BLaER1 (cell line): Measurements from ENCODE around the gene MEIS3.

Experiments
- H3K27ac ChIP-seq: shearing (Covaris generic); formaldehyde crosslinking; 2 replicates; pipeline ENCODE4 v1.8.1; 2022
- H3K27me3 ChIP-seq: shearing (Covaris generic); formaldehyde crosslinking; 2 replicates; pipeline ENCODE4 v1.8.1; 2022
- H3K36me3 ChIP-seq: shearing (Covaris generic); formaldehyde crosslinking; 2 replicates; pipeline ENCODE4 v1.8.1; 2022
- H3K4me1 ChIP-seq: shearing (Covaris generic); formaldehyde crosslinking; 2 replicates; pipeline ENCODE4 v1.8.1; 2022
- H3K4me2 ChIP-seq: shearing (Covaris generic); formaldehyde crosslinking; 2 replicates; pipeline ENCODE4 v1.8.1; 2022
- H3K4me3 ChIP-seq: shearing (Covaris generic); formaldehyde crosslinking; 2 replicates; pipeline ENCODE4 v1.8.1; 2022
- H3K9ac ChIP-seq: shearing (Covaris generic); formaldehyde crosslinking; 2 replicates; pipeline ENCODE4 v1.8.1; 2022
- H3K9me3 ChIP-seq: shearing (Covaris generic); formaldehyde crosslinking; 2 replicates; pipeline ENCODE4 v1.8.1; 2022
- H4K20me1 ChIP-seq: shearing (Covaris generic); formaldehyde crosslinking; 2 replicates; pipeline ENCODE4 v1.8.1; 2022
- Cebpa-rat ChIP-seq: shearing (Covaris generic); IDR thresholded peaks from 2 replicates; pipeline ENCODE4 v1.8.1; 2022

Gene MEIS3

GRCh38 chr19:47377801-47378200, 41.5 kb downstream of the MEIS3 start:
- Histone ChIP-seq H3K27me3 (no peaks in the 10 kb centered on the region), H3K9ac (no peak overlapping the region), H3K9me3 (no peaks in the 10 kb centered on the region), H3K4me3 (no peak overlapping the region), H3K36me3 (peaks cover 97% of the 10 kb centered on the region), H3K27ac (no peak overlapping the region), H3K4me2 (no peak overlapping the region), H4K20me1 (peaks cover 82% of the 10 kb centered on the region), H3K4me1 (peaks cover 27% of the 10 kb centered on the region)
- TF ChIP-seq Cebpa-rat, result no peak

- peaks cover 100% of the 10 kb centered on the region for H3K36me3 ChIP-seq
- peaks cover 77% of the 10 kb centered on the region for H4K20me1 ChIP-seq
- no peak overlapping the region for H3K27ac ChIP-seq
- H3K4me3 ChIP-seq, result no peak overlapping the region
- H3K4me2 ChIP-seq, result no peak overlapping the region
- no peaks in the 10 kb centered on the region for H3K27me3 ChIP-seq
- no peak overlapping the region for H3K9ac ChIP-seq
- no peak for TF ChIP-seq Cebpa-rat
- H3K9me3 ChIP-seq, result no peaks in the 10 kb centered on the region
- peaks cover 27% of the 10 kb centered on the region for H3K4me1 ChIP-seq
Measured at GRCh38 chr19:47377208-47377701, 42.1 kb downstream of the MEIS3 start.

DNA sequence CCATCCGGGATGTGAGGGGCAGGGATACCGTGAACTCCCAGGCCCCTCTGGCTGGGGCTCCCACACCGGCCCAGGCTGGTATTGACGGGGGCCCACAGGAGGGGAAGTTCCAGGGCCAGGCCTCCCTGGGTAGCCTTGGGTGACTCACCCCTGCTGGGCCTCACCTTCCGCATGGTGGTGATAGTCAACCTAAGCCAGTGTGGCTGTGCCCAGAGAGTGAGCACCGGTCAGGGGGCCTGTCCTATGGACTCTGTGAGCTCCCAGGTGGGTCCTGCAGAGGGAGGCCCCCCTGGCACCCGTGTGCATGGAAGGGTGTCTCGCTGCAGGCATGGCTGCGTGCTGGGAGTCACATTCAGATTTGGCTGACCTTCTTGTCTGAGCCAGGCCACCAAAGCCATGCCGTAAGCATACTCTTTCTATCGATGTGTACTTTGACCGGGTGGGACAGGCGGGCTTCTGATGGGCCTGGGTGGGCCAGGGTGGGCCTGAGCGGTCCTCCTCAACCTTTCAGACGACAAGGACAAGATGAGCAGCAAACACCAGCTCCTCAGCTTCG, 42.7 kb downstream of the MEIS3 start:
- H3K4me3 ChIP-seq, result no peak overlapping the region
- peaks cover 100% of the 10 kb centered on the region for H3K36me3 ChIP-seq
- no peaks in the 10 kb centered on the region for H3K9me3 ChIP-seq
- peaks cover 21% of the 10 kb centered on the region for H3K4me1 ChIP-seq
- H3K27me3 ChIP-seq, result no peaks in the 10 kb centered on the region
- no peak overlapping the region for H3K27ac ChIP-seq
- H3K4me2 ChIP-seq, result no peak overlapping the region
- no peak overlapping the region for H3K9ac ChIP-seq
- no peak for TF ChIP-seq Cebpa-rat
- peaks cover 71% of the 10 kb centered on the region for H4K20me1 ChIP-seq

DNA sequence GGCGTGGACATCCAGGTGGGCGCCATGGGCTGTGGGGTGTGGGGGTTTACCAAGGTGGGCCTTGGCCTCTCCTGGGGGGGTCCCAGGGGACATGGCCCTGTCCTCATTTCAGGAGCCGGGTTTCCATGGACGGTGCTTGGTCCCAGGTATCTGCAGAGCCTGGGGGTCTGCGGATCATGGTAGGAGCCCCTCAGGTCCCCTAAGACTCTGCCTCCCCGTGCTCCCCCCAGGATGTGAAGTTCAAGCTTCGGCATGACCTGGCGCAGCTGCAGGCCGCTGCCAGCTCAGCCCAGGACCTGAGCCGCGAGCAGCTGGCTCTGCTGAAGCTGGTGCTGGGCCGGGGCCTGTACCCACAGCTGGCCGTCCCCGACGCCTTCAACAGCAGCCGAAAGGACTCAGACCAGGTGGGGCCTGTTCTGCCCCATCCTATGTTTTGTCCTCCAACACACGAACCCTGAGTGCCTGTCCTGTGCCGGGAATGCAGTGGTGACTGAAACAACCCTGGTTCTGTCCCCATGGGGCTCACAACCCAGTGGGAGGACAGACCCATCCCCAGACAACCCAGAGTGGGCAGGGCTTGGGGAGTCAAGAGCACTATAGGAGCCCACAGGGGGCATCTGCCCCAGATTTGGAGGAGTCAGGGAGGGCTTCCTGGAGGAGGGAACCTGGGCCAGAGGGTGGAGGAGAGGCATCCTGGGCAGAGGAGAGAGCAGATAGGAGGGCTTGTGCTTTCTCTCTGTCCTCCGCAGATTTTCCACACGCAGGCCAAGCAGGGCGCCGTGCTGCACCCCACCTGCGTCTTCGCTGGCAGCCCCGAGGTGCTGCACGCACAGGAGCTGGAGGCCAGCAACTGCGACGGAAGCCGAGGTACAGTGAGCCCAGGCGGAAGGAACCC, 43.4 kb downstream of the MEIS3 start:
- H3K27me3 ChIP-seq, result no peaks in the 10 kb centered on the region
- no peak for TF ChIP-seq Cebpa-rat
- no peak overlapping the region for H3K9ac ChIP-seq
- H3K4me1 ChIP-seq, result peaks cover 14% of the 10 kb centered on the region
- peaks cover 68% of the 10 kb centered on the region for H4K20me1 ChIP-seq
- no peak overlapping the region for H3K27ac ChIP-seq
- peaks cover 100% of the 10 kb centered on the region for H3K36me3 ChIP-seq
- H3K4me3 ChIP-seq, result no peak overlapping the region
- H3K9me3 ChIP-seq, result no peaks in the 10 kb centered on the region
- H3K4me2 ChIP-seq, result no peak overlapping the region

GRCh38 chr19:47374876-47375693, 44.2 kb downstream of the MEIS3 start:
- Histone ChIP-seq H3K4me3 (no peak overlapping the region), H4K20me1 (peaks cover 69% of the 10 kb centered on the region), H3K9me3 (no peaks in the 10 kb centered on the region), H3K27ac (no peak overlapping the region), H3K36me3 (peaks cover 100% of the 10 kb centered on the region), H3K4me1 (0 out of 2 replicates have a peak, but pooled peaks cover 5% of the 10 kb centered on the region), H3K4me2 (no peak overlapping the region), H3K9ac (no peak overlapping the region), H3K27me3 (no peaks in the 10 kb centered on the region)
- TF ChIP-seq Cebpa-rat, result no peak

DNA sequence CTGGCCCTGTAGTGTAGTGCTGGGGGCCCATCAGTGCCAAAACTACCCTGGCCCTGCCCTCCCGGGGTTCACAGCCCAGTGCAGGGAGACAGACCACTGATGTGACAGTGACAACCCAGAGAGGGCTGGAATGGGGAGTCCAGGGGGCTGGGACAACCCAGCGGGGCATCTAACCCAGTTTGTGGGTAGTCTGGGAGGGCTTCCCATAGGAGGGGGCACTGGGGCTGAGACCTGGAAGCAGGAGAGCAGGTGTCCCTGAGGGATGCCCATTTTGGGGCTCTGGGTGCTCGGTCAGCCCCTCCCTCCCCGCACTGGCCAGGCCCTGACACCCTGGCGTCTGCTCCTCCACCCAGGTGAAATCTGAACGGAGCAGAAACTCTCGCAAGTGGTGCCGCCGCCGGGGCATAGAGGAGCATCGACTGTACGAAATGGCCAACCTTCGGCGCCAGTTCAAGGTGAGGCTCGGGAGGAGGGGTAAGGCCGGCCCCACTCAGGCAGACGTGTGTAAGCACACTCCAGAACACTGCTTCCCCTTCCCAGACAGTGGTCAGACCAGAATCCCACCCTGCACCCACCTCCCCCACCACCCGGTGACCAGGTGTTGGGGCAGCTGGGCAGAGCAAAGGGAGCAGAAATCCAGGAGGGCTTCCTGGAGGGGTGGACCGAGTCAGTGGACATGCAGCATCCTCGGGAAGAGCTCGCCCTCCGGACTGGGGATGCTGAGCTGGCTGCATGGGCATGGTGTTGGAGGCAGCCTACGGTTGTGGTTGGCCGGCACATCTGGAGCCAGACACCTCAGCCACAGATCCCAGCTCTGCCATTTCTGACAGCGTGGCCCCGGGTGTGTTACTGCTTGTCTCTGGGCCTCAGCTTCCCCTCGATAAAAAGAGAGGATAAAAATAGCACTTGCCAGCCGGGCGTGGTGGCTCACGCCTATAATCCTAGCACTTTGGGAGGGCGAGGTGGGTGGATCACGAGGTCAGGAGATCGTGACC, 45.8 kb downstream of the MEIS3 start:
- Histone ChIP-seq H3K27me3 (no peaks in the 10 kb centered on the region), H3K4me2 (no peak overlapping the region), H3K9ac (no peak overlapping the region), H3K4me1 (no peaks in the 10 kb centered on the region), H4K20me1 (peaks cover 71% of the 10 kb centered on the region), H3K9me3 (no peaks in the 10 kb centered on the region), H3K36me3 (peaks cover 100% of the 10 kb centered on the region), H3K4me3 (no peak overlapping the region), H3K27ac (no peak overlapping the region)
- TF ChIP-seq Cebpa-rat, result no peak

- Histone ChIP-seq H4K20me1 (peaks cover 61% of the 10 kb centered on the region), H3K27me3 (no peaks in the 10 kb centered on the region), H3K9me3 (no peaks in the 10 kb centered on the region), H3K36me3 (peaks cover 93% of the 10 kb centered on the region), H3K9ac (no peak overlapping the region), H3K27ac (no peak overlapping the region), H3K4me2 (no peak overlapping the region), H3K4me3 (no peak overlapping the region), H3K4me1 (no peaks in the 10 kb centered on the region)
- no peak for TF ChIP-seq Cebpa-rat
Measured at GRCh38 chr19:47372603-47373002, 46.7 kb downstream of the MEIS3 start.

DNA sequence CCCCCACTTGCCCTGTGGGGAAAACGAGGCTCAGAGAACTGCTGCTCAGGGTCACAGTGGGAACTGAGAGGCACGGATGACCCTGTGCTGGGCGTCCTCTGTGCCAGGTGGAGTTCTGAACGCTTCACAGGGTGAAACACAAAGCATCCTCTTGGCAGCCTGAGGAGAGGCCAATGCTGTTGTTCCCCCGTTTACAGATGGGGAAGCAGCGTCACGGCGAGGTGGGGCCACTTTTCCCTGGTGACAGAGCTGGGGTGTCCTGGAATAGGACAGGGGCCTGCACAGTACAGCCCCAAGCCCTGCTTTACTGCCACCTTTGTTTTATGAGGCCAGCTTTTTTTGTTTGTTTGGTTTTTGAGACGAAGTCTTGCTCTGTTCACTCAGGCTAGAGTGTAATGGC, 48.1 kb downstream of the MEIS3 start:
- Histone ChIP-seq H3K27me3 (no peaks in the 10 kb centered on the region), H3K4me3 (no peak overlapping the region), H3K4me1 (no peaks in the 10 kb centered on the region), H3K9me3 (no peaks in the 10 kb centered on the region), H3K36me3 (peaks cover 93% of the 10 kb centered on the region), H3K9ac (no peak overlapping the region), H4K20me1 (peaks cover 50% of the 10 kb centered on the region), H3K27ac (no peak overlapping the region), H3K4me2 (no peak overlapping the region)
- no peak for TF ChIP-seq Cebpa-rat
